NCI-H187 (cell line): ENCODE data around the gene SLCO6A1.
"Not testable (repeated sequence)": the region's sequence is repeated elsewhere in the genome, so short reads cannot be mapped to it uniquely, and the experiment has no call there.

Experiments
- DNase-seq, 2 experiments: peaks; one replicate each; lab custom pipeline; 2025; lab: John Stamatoyannopoulos, UW

Gene SLCO6A1, protein sequence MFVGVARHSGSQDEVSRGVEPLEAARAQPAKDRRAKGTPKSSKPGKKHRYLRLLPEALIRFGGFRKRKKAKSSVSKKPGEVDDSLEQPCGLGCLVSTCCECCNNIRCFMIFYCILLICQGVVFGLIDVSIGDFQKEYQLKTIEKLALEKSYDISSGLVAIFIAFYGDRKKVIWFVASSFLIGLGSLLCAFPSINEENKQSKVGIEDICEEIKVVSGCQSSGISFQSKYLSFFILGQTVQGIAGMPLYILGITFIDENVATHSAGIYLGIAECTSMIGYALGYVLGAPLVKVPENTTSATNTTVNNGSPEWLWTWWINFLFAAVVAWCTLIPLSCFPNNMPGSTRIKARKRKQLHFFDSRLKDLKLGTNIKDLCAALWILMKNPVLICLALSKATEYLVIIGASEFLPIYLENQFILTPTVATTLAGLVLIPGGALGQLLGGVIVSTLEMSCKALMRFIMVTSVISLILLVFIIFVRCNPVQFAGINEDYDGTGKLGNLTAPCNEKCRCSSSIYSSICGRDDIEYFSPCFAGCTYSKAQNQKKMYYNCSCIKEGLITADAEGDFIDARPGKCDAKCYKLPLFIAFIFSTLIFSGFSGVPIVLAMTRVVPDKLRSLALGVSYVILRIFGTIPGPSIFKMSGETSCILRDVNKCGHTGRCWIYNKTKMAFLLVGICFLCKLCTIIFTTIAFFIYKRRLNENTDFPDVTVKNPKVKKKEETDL

DNA sequence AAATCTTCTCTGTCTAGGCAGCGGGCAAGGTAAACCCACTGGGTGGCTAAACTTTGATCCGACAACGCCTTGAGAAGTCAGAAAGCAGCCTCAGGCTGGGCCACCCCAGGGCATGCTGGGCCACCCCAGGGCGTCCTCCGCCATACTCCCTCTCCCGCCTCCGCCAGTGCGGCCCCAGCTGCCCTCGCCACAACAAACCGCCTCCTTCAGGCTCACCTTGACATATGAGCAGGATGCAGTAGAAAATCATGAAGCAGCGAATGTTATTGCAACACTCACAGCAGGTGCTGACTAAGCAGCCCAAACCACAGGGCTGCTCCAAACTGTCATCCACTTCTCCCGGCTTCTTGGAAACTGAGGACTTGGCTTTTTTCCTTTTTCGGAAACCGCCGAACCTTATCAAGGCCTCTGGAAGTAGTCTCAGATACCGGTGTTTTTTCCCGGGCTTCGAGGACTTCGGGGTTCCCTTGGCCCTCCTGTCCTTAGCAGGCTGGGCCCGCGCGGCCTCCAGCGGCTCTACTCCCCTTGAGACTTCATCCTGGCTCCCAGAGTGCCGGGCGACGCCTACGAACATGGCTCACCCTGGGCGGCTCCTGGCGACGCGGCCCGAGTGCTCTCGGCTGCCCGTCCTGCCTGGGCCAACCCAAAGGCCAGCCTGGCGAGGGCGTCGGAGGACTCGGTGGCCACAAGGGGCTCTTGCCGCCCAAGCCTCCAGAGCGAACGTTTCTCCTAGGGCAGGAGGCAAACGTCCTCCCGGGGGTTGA is at the start of gene SLCO6A1:
SLCO6A1 (minus strand) TSS at position 731 of the 764 bp plus-strand sequence; CDS start at position 574, 157 bp downstream.
- no peak for DNase-seq

- DNase-seq = no peak
These were observed 48.6 kb upstream of the SLCO6A1 start for GRCh38 chr5:102547141-102548035.

DNA sequence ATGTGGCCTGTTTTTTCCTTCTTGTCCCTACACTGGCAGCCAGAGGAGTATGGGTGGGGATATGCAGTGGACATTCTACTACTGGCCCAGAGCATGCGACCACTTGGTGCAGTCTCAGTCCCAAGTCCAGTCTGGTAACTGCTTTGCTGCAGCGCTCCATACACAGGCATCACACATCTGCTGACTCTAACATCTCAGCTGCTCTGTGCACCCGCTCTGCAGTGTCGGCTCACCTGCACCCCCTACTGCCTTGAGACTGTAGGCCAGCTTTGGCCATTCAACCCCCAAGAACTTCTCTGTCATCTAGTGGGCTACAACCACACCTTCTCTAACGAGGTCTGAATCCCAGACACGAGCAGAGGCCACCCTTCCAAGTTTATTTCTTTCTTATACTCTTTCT is 46.4 kb upstream of the SLCO6A1 start:
- DNase-seq = no peak

- DNase-seq = no peak
These were observed 43.3 kb upstream of the SLCO6A1 start for GRCh38 chr5:102542057-102542456.

DNA sequence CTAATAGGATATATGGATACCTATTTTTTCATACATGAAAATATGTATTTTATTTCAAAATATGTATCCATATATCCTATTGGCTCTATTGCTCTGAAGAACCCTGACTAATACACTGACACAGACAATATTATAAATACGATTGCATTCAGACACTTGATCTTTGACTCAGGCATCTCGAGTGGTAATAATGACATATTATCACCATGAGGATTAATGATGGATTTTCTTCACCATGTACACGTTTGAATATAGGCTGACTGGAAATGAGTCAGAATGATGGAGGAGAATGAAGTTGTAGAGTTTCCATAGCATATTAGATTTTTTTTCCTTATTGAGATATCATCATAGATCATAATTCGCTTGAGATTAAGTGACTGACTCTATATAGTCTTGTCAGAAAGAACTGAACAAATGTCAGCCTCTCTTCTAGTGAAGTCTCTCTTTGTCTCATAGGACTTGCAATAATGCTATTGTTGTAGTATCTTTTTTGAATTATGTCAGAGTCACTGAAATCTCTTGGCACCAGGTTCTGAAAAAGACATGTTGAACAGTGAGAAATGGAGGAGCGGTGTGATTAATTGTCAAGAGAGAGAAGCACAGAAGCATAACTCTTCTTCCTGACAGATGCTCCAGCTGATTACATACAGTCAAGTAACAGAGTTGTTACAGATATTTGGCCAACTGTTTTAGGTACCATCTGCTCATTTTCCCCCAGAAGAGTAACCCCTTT is 41.4 kb upstream of the SLCO6A1 start:
- no peak for DNase-seq

DNA sequence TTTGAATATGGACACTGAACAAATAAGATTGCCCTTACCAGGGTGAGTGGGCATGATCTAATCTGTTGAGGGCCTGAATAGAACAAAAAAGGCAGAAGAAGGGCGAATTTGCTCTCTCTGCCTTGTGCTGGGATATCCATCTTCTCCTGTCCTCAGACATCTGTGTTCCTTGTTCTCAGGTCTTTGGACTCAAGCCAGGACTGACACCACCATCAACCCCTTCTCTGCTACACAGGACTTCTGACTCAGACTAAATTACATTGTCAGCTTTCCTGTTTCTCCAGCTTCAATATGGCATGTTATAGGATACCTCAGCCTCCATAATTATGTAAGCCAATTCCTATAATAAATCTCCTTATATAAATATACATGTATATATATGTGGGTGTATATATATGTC is 40.8 kb upstream of the SLCO6A1 start:
- DNase-seq = no peak

- DNase-seq = no peak
These were observed 38.2 kb upstream of the SLCO6A1 start for GRCh38 chr5:102537011-102537410.

DNA sequence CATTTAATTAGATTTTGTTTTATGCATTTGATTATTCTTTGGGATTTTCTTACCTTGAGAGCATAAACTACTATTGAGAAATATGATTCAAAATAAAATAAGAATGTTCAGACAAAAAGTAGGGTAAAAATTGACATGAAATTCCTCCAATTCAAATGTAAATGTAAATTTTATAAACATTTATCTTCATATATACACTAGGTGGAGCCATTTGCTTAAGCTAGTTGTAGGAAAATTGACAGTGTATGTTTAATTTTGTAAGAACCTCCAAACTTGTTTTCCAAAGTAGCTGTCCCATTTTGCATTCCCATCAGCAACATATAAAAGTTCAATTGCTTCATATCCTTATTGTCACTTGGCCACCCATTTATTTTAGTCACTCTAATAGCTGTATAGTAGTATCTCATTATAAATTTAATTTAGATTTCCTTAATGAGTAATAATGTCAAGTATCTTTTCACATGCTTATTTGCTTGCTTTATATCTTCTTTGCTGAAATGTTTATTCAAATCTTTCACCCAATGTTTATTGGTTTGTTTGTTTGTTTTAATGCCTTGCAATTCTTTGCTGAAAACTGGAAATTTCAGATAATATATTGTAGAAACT is 37.6 kb upstream of the SLCO6A1 start:
- no peak for DNase-seq

GRCh38 chr5:102532123-102532522 is 33.3 kb upstream of the SLCO6A1 start:
- no peak for DNase-seq

GRCh38 chr5:102531506-102531905 is 32.7 kb upstream of the SLCO6A1 start:
- DNase-seq = no peak

GRCh38 chr5:102529447-102529846 is 30.6 kb upstream of the SLCO6A1 start:
- no peak for DNase-seq

GRCh38 chr5:102529031-102529430 is 30.2 kb upstream of the SLCO6A1 start:
- no peak for DNase-seq

- no peak for DNase-seq
These were observed 29.8 kb upstream of the SLCO6A1 start for GRCh38 chr5:102528600-102528999.

DNA sequence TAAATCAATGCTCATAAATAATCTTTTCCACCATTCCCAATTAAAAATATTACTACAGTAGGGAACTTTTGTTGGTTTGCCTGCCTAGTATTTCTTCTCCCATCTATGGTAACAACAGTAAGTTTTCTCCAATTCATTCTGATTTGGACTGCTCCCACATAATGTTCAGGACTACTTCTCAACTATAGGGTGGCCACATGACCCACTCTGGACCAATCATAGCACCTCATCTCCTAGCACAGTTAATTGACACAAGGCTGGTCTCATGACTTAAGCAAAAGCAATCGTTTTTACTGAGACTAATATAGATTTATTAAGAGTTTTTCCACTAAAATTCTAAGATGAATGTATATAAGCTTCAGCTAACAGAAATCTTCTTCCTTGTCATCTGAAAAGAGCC is 28.7 kb upstream of the SLCO6A1 start:
- DNase-seq = no peak

DNA sequence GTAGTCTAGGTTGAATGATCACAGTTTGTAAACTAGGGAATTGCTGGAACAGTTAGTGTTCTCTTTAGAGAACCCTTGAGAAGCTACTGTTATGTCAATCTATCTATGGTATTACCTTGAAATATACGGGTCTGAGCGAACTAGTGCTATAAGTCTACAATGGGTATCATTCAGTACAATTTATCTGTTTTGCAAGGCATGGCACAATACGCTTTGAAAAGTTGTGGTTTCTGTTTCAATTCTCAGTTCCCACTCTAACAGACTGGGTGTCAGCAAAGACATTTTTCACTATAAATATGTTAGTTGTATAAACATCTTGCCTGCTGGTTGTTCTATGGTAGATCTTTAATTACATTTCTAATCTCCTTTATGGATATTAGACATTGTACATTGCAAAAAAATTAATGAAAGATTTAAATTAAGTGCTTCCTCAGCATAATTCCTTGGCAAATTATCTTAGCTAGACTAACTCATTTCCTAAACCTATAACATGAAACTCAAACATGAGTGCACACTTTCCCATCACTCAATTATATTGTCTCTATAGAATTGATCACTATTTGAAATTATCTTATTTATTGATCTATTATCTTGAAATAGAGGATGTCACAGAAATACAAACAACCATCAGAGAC is 24.9 kb upstream of the SLCO6A1 start:
- DNase-seq = no peak

GRCh38 chr5:102511666-102512065 is 12.9 kb upstream of the SLCO6A1 start:
- DNase-seq = no peak

DNA sequence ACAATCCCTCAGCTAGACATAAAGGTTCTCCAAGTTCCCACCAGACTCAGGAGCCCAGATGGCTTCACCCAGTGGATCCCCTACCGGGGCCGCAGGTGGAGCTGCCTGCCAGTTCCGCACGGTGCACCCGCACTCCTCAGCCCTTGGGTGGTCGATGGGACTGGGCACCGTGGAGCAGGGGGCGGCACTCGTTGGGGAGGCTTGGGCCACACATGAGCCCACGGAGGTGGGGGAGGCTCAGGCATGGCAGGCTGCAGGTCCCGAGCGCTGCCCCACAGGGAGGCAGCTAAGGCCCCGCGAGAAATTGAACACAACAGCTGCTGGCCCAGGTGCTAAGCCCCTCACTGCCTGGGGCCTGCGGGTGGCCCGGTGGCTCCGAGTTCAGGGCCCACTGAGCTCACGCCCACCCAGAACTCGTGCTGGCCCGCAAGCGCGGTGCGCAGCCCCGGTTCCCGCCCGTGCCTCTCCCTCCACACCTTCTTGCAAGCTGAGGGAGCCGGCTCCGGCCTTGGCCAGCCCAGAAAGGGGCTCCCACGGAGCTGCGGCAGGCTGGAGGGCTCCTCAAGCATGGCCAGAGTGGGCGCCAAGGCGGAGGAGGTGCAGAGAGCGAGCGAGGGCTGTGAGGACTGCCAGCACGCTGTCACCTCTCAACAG is 7.4 kb downstream of the SLCO6A1 start:
- DNase-seq = not testable (repeated sequence)

DNA sequence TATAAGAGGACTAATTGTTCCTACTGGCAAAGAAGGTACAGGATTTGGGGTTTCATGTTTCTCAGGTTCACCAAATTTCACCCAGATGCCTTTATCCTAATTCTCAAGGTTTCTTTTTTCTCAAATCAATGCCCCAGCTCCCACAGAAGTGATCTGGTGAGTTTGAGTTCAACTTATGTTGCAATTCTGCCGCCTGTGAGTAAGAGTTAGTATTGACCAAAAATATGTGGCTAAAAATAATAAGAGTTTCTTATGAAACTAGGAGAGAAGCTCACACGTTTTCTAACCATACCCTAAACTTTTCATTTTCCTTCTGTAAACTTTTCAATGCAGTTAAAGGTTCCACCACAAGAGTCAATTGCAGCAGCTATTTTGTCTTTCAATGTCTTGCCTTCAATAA is 15.1 kb downstream of the SLCO6A1 start:
- DNase-seq = no peak

- DNase-seq = no peak
These were observed 17.6 kb downstream of the SLCO6A1 start for GRCh38 chr5:102481054-102481715.
